Right hindlimb (tissue), 1 donor: ENCODE results near the gene MSRB3.

ENCODE experiments used
- DNase-seq: peaks from one replicate; pipeline ENCODE4 v3.0.0-alpha.2; 2018

The MSRB3 gene

GRCh38 chr12:65327207-65328076 is 49.0 kb downstream of the MSRB3 start:
- DNase-seq: peak; percentile 65

GRCh38 chr12:65329721-65330120 is 51.2 kb downstream of the MSRB3 start:
- DNase-seq: no peak

- DNase-seq: no peak
Measured at GRCh38 chr12:65330331-65330730, 51.8 kb downstream of the MSRB3 start.

GRCh38 chr12:65331456-65331855 is 53.0 kb downstream of the MSRB3 start:
- DNase-seq: no peak

- DNase-seq: no peak
Measured at GRCh38 chr12:65333649-65334048, 55.2 kb downstream of the MSRB3 start.

GRCh38 chr12:65334521-65334920 is 56.0 kb downstream of the MSRB3 start:
- peak; percentile 30 for DNase-seq

GRCh38 chr12:65335021-65335714 is 56.7 kb downstream of the MSRB3 start:
- peak; percentile 65 for DNase-seq

GRCh38 chr12:65335981-65336380 is 57.5 kb downstream of the MSRB3 start:
- no peak for DNase-seq

- DNase-seq: no peak
Measured at GRCh38 chr12:65339161-65339560, 60.7 kb downstream of the MSRB3 start.

- no peak for DNase-seq
Measured at GRCh38 chr12:65343230-65343629, 64.7 kb downstream of the MSRB3 start.

- no peak for DNase-seq
Measured at GRCh38 chr12:65343801-65344200, 65.3 kb downstream of the MSRB3 start.

GRCh38 chr12:65355461-65355860 is 77.0 kb downstream of the MSRB3 start:
- no peak for DNase-seq

- no peak for DNase-seq
Measured at GRCh38 chr12:65362234-65363031, 84.0 kb downstream of the MSRB3 start.

GRCh38 chr12:65364046-65364445 is 85.6 kb downstream of the MSRB3 start:
- no peak for DNase-seq

GRCh38 chr12:65367396-65367795 is 88.9 kb downstream of the MSRB3 start:
- no peak for DNase-seq

- DNase-seq: no peak
Measured at GRCh38 chr12:65368055-65368454, 89.6 kb downstream of the MSRB3 start.

- DNase-seq: no peak
Measured at GRCh38 chr12:65372574-65372973, 94.1 kb downstream of the MSRB3 start.

GRCh38 chr12:65384240-65384639 is 105.8 kb downstream of the MSRB3 start:
- DNase-seq: no peak

GRCh38 chr12:65387396-65387795 is 108.9 kb downstream of the MSRB3 start:
- no peak for DNase-seq

GRCh38 chr12:65389436-65389835 is 111.0 kb downstream of the MSRB3 start:
- no peak for DNase-seq

GRCh38 chr12:65391711-65392110 is 113.2 kb downstream of the MSRB3 start:
- DNase-seq: no peak

GRCh38 chr12:65392491-65392890 is 114.0 kb downstream of the MSRB3 start:
- peak; percentile 55 for DNase-seq

- DNase-seq: no peak
Measured at GRCh38 chr12:65403188-65403587, 124.7 kb downstream of the MSRB3 start.
